ENCODE measurements around the gene THAP5.

The THAP5 gene, protein sequence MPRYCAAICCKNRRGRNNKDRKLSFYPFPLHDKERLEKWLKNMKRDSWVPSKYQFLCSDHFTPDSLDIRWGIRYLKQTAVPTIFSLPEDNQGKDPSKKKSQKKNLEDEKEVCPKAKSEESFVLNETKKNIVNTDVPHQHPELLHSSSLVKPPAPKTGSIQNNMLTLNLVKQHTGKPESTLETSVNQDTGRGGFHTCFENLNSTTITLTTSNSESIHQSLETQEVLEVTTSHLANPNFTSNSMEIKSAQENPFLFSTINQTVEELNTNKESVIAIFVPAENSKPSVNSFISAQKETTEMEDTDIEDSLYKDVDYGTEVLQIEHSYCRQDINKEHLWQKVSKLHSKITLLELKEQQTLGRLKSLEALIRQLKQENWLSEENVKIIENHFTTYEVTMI

GRCh38 chr7:108569381-108570145, at the start of gene THAP5, which contains the start of gene DNAJB9:
TSS of gene THAP5 (minus strand) at chr7:108569706. CDS start at chr7:108569569, 137 bp downstream.
TSS of gene DNAJB9 (plus strand) at chr7:108569874. CDS start at chr7:108571727, 1,853 bp downstream.
- DNase-seq = peak; percentile 100

DNA sequence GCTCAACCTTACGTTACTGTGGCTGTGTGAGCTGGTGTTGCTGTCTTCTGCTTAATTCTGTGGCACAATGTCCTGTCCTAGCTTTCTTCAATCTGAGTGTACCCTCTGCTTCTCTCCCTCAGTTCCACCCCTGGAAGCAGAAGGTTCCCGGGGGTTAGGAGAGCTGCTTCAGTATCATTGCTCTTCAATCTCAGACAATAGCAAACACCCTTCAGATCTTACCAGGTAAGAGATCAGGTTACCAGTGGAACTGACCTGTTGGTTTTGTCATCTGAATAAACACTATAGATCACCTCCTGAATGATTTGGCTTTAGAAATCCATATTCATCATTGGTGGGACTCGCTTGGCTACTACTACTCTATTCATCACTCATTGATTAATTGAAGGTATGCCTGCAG, 48.5 kb upstream of the THAP5 start:
- peak in 1 of 3 experiments; percentile 19 for DNase-seq

DNA sequence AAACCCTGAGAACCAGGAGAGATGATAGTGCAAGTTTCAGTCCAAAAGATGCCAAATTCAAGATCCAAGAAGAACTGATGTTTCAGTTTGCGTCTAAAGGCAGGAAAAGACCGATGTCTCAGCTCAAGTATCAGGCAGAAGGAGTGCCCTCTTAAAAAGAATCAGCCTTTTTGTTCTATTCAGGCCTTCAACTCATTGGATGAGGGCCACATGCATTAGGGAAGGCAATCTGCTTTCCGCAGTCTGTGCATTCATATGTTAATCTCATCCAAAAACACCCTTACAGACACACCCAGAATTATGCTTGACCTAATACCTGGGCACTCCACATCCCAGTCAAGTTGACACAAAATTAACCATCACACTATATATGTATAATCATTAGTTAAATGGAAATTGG, 45.4 kb upstream of the THAP5 start:
- no peak for DNase-seq

- DNase-seq = peak in 1 of 3 experiments; percentile 51
Measured at GRCh38 chr7:108613949-108614381, 44.5 kb upstream of the THAP5 start.

DNA sequence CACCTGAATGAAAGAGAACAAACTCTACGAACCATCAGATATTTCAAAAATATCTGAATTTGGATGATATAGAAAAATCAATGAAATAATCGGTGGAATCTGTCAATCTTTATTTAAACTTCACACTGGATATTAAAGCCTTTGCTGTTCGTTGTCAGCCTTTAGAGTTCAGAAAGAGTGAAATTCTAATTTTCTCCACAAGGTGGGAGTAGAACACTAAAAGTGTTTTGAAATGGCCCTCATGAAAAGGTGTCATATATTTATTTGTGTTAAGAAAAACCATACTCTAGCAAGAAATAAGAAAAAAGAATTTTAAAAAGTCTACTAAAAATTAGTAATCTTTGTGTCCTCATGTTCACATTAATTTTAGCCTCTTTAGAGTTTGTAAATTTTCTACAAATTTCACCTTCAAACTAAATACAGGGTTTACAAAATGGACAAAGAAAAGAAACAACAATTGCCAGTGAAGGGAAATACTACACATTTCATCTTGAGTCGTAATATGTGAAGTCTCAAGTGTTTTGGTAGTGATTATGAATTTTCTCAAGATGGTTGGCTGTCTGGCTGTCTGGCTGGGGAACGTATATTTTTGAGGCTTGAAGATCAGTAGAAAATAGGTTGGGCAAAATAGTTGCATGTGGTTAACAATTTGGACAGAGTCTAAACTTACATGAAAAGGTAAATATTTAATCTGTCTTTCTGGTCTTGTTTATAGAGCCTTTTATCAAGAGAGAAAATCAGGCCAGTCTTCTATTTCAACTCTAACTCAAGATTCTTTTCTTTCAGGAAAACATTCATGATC, 43.8 kb upstream of the THAP5 start:
- peak; percentile 40 to 88 (median 83) for DNase-seq

GRCh38 chr7:108611268-108611667, 41.8 kb upstream of the THAP5 start:
- no peak for DNase-seq

DNA sequence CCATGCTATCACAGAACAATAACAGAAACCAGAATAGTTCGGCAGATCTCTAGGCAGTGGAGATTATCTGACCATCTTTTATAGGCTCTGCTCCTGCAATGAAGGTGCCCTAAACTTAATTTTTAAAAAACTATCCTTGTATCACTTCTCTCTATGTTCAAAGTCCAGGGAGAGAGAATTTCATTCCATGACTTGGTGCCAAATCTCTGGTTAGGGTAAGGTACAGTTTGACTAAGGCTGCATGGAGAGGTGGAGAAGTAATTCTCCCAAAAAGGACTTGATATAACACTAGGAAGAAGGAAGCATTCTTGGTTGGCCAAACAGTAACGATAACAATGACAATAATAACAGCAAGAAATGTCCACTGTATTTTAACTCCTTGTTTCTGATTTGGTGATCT, 40.1 kb upstream of the THAP5 start:
- DNase-seq = no peak

GRCh38 chr7:108605559-108606201, 36.2 kb upstream of the THAP5 start:
- DNase-seq = no peak

DNA sequence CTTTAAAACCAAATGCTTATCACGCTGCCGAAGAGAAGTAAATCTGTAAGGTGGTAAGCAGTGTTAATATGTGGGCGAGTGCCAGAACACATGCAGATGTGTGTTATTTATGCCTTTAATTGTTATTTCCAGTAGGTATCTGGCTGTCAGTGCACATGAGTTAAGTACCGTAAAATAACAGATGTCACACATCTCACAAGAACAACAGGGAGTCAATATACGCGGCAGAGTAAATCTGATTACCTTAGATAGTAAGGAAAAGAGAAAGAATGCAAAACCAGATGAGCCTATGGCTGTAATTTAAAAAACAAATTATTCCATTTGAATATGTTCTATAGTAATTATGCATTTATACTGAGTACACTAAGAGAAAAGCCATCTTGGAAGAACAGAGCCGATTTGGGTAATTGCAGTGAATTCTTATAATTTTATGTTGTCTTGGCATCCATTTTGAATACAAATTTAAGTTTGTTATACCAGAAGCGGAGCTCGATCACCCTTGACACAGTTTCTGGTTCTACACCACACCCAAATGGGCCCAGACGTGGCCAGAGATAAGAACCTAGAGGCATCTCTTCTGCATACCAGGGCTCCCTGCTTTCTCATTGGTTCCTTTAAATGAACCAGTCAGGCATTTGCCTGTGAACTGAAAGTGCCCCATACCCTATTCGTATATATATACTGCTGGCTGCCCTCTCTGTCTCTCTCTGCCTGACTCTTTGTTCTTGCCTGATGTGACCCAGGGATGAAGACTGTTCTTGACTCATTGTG, 35.0 kb upstream of the THAP5 start:
- DNase-seq = peak in 1 of 3 experiments; percentile 90

GRCh38 chr7:108603656-108604306, 34.3 kb upstream of the THAP5 start:
- DNase-seq = peak in 2 of 3 experiments; percentile 69 to 91

DNA sequence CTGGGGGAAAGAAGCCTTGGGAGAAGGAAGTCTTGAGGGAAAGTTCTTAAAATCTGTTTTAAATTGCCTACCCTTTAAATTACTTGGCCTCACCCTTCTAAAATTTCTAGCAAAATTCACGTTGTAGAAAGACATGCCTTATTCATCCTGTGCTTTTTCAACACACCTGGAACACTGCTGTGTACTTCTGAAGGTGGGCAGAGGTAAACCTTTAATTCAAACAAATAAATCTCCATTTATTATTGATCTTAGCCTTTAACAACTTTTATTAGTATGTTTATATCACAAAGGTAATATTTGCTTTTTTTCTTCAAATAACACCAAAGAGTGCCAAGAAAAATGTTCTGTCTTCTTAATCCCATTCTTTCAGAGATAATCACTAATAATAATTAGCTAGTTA, 30.9 kb upstream of the THAP5 start:
- no peak for DNase-seq

DNA sequence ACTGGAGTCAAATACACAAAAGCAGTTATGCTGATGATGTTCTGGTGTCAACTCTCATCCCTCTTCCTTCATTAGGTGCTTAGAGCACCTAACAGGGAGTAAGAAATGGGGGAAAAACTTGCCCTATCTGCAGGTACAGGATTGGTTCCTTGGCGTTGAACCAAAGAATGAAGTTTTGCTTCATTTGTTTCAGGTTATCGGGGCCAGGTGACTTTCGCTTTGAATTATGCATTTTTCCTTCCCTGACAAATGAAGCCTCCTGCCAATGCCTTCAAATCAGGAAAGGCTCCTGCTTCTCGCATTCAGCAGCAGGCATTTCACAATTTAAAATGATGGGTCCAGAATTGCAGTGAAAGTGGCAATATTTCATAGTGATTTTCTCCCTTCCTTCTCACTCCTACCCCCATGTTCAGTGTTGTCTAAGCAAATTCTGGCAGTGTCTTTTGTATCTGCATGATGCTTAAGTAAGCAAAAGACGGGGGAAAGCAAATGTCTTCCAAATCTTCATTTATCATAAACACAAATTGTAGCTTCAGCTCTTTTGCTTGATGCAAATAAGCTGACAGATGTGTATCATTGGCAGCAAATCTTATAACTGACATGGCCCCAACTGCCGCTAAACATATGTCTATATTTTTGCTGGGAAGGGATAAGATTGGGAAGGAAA, 29.5 kb upstream of the THAP5 start:
- no peak for DNase-seq

DNA sequence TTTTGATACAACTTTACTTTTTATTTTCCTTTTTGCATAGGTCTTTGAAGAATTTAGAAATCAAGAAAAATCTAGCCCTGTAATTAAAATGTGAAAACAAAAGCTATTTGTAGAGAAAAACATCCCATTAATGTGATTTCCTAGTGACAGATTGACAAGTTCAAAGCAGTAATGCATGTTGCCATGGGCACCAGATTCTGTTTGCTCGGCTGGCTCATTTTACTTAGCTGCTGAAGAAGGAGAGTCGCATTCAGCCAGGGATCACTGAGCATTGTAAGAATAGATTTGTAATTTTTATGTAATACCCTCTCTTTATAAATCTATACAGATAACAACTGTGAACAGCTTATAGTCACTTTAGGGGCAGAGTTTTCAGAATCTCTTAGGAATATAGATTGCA, 28.6 kb upstream of the THAP5 start:
- DNase-seq = peak in 2 of 3 experiments; percentile 82 to 94

DNA sequence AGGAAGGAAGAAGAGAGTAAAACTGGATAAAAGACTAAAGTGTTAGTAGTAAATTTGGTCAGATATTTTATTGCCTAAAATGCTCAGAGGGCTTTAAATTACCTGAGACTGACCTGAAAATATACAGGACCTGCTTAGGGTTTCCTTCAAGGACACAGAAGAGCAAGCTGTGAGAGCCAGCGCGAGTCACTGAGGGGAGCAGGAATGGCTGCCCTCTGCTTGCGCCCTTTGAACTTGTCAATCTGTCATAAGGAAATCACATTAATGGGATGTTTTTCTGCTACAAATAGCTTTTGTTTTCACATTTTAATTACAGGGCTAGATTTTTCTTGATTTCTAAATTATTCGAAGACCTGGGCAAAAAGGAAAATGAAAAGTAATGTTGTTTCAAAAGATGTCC, 27.1 kb upstream of the THAP5 start:
- no peak for DNase-seq

GRCh38 chr7:108592646-108593201, 23.2 kb upstream of the THAP5 start:
- DNase-seq = peak in 2 of 3 experiments; percentile 69 to 92

- DNase-seq = no peak
Measured at GRCh38 chr7:108590606-108591005, 21.1 kb upstream of the THAP5 start.

DNA sequence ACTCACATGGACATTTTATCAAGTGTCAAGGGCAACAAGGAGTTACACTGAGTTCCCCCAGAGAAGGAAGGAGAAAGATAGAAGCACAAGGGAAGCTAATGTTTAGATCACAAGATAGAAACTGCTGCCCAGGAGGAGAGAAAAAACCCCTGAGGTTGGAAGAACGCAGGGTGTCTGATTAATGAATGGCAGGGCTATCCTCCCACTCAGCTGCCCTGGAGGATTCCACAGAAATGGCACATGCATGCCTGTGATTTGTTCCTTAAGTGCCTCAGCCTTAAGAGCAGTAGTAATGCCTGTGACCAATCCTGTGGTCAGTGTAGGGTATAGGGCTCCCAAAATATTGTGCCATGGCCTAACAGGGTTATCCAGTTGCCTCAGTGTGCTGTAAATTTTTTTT, 20.4 kb upstream of the THAP5 start:
- DNase-seq = no peak

- no peak for DNase-seq
Measured at GRCh38 chr7:108589199-108589598, 19.7 kb upstream of the THAP5 start.

DNA sequence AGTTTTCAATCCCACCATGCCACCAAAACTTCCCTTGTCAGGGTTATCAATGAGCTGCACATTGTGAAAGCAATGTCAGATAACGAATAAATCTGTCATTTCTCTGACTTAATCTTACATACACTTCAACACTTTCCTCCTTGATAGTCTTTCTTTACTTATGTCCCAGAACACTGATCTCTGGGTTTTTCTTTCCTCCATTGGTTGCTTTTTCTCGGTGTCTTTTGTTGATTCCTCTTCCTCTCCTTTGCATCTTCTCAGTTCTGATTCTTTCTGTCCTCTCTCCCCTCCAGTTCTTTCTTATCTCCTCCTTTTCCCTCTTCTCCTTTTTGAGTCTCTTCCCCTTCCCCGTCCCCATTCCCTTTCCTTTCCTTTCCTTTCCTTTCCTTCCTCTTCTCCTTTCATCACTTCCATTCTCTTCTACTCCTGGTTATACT, 16.8 kb upstream of the THAP5 start:
- no peak for DNase-seq

- no peak for DNase-seq
Measured at GRCh38 chr7:108585843-108586242, 16.3 kb upstream of the THAP5 start.
